ENCODE data around the gene LRRC51. TPM values are rescaled to one million over a fixed set of nuclear protein-coding genes. Genes with fewer than 3 reads are reported as not detected.

LRRC51 gene
- total and polyA plus RNA-seq, 2 experiments from 2014 or later, result 4.3 to 5.6 TPM

GRCh38 chr11:72075109-72075508, 5.5 kb upstream of the LRRC51 start:
- peak in 1 of 2 donors; percentile 32 for DNase-seq (ENCODE audit: low read depth in 1 of 2, low spot score in 1 of 2)
- Histone ChIP-seq H3K4me3 (no peak overlapping the region), H3K36me3 (no peaks in the 10 kb centered on the region), H3K9me3 (ENCODE audit: low read depth) (no peaks in the 10 kb centered on the region), H3K27me3 (no peaks in the 10 kb centered on the region), H3K27ac (no peak overlapping the region), H3K4me1 (ENCODE audit: low read depth) (peaks cover 10% of the 10 kb centered on the region)
- TF ChIP-seq, protein P1, sequence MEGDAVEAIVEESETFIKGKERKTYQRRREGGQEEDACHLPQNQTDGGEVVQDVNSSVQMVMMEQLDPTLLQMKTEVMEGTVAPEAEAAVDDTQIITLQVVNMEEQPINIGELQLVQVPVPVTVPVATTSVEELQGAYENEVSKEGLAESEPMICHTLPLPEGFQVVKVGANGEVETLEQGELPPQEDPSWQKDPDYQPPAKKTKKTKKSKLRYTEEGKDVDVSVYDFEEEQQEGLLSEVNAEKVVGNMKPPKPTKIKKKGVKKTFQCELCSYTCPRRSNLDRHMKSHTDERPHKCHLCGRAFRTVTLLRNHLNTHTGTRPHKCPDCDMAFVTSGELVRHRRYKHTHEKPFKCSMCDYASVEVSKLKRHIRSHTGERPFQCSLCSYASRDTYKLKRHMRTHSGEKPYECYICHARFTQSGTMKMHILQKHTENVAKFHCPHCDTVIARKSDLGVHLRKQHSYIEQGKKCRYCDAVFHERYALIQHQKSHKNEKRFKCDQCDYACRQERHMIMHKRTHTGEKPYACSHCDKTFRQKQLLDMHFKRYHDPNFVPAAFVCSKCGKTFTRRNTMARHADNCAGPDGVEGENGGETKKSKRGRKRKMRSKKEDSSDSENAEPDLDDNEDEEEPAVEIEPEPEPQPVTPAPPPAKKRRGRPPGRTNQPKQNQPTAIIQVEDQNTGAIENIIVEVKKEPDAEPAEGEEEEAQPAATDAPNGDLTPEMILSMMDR (IDR thresholded peaks at IDR 0.05; ENCODE audit: low read depth, low read length), result peak; percentile 19

GRCh38 chr11:72075756-72076155, 4.9 kb upstream of the LRRC51 start:
- TF ChIP-seq, protein P1 (IDR thresholded peaks at IDR 0.05; ENCODE audit: low read depth, low read length), result no peak
- DNase-seq (ENCODE audit: low read depth in 1 of 2, low spot score in 1 of 2), result no peak
- Histone ChIP-seq H3K9me3 (ENCODE audit: low read depth) (no peaks in the 10 kb centered on the region), H3K27me3 (no peaks in the 10 kb centered on the region), H3K27ac (no peak overlapping the region), H3K4me3 (no peak overlapping the region), H3K36me3 (no peaks in the 10 kb centered on the region), H3K4me1 (ENCODE audit: low read depth) (peaks cover 9% of the 10 kb centered on the region)

DNA sequence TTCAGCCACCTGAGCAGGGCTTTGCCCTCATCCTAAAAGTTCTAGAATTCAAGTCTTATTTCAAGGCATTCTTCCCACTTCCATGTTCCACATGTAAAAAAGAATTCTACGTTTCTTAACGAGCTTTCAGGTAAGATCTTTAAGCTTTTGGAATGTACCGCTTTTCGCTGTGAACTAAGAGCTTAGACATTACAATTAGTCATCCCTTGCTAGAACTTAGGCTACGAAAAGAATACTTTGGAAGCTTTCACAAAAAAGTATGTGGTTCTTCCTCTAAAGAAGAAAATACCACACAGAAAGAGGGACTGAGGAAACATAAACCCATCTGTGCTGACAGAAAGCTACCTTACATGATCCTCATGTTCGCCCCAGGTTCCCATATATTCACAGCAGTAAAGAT, 2.2 kb upstream of the LRRC51 start:
- H3K27ac ChIP-seq, result no peak overlapping the region
- no peaks in the 10 kb centered on the region for H3K27me3 ChIP-seq
- no peaks in the 10 kb centered on the region for H3K9me3 ChIP-seq (ENCODE audit: low read depth)
- H3K4me3 ChIP-seq, result no peak overlapping the region
- H3K36me3 ChIP-seq, result no peaks in the 10 kb centered on the region
- no peak for DNase-seq (ENCODE audit: low read depth in 1 of 2, low spot score in 1 of 2)
- H3K4me1 ChIP-seq (ENCODE audit: low read depth), result no peaks in the 10 kb centered on the region
- TF ChIP-seq, protein P1 (IDR thresholded peaks at IDR 0.05; ENCODE audit: low read depth, low read length), result no peak

DNA sequence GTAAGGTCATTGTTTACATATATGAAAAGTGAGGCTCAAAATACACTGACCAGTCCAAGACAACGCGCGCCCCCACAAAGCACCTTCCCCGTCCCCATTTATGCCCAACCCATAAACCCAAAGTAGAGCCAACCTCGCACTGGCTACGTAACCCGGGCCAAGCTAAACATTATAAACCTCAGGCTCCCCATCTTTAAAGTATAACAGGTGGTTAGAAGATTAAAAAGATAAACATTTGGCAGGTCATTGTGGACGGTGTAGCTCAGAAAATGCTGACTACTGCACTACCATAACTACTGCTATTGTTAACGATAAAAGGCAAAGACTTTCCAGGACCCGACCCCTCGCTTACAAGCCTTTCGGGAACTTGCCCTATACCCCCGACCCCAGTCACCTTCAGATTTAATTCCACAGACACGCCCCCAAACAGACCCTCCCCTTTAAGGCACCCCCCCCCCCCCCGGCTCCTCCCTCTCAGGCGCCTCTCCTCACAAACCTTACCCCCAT, 778 bp upstream of the LRRC51 start:
- no peaks in the 10 kb centered on the region for H3K4me1 ChIP-seq (ENCODE audit: low read depth)
- H3K27me3 ChIP-seq, result no peaks in the 10 kb centered on the region
- H3K4me3 ChIP-seq, result peak overlapping the region; percentile 61
- H3K27ac ChIP-seq, result peak overlapping the region; percentile 89
- TF ChIP-seq, protein P1 (IDR thresholded peaks at IDR 0.05; ENCODE audit: low read depth, low read length), result no peak
- DNase-seq (ENCODE audit: low read depth in 1 of 2, low spot score in 1 of 2), result no peak
- H3K36me3 ChIP-seq, result no peaks in the 10 kb centered on the region
- no peaks in the 10 kb centered on the region for H3K9me3 ChIP-seq (ENCODE audit: low read depth)

GRCh38 chr11:72081184-72081644, 564 bp downstream of the LRRC51 start:
- TF ChIP-seq, protein P1 (IDR thresholded peaks at IDR 0.05; ENCODE audit: low read depth, low read length), result no peak
- DNase-seq (ENCODE audit: low read depth in 1 of 2, low spot score in 1 of 2), result no peak
- no peaks in the 10 kb centered on the region for H3K9me3 ChIP-seq (ENCODE audit: low read depth)
- no peaks in the 10 kb centered on the region for H3K36me3 ChIP-seq
- no peaks in the 10 kb centered on the region for H3K27me3 ChIP-seq
- no peaks in the 10 kb centered on the region for H3K4me1 ChIP-seq (ENCODE audit: low read depth)
- peak overlapping the region; percentile 42 for H3K27ac ChIP-seq
- peak overlapping the region; percentile 42 for H3K4me3 ChIP-seq

Data from cardiac muscle cell (in vitro differentiated cells and primary cell).